SW 1271 (cell line): Measurements from ENCODE around the gene SLC35F2.
"Not testable (repeated sequence)": the region's sequence is repeated elsewhere in the genome, so short reads cannot be mapped to it uniquely, and the experiment has no call there.

Source experiments
- DNase-seq, 2 experiments: peaks; one replicate each; lab custom pipeline; 2025; lab: John Stamatoyannopoulos, UW

Gene SLC35F2

GRCh38 chr11:107842412-107843100 lies 16.0 kb downstream of the SLC35F2 start:
- no peak for DNase-seq

- peak in 1 of 2 experiments; percentile 75 for DNase-seq
Observed at GRCh38 chr11:107840129-107840484, 18.5 kb downstream of the SLC35F2 start.

GRCh38 chr11:107836851-107837250 lies 21.7 kb downstream of the SLC35F2 start:
- DNase-seq, result no peak

- DNase-seq, result no peak
Observed at GRCh38 chr11:107834995-107835394, 23.6 kb downstream of the SLC35F2 start.

- not testable (repeated sequence) for DNase-seq
Observed at GRCh38 chr11:107833926-107834325, 24.7 kb downstream of the SLC35F2 start.

GRCh38 chr11:107830915-107831540 lies 27.6 kb downstream of the SLC35F2 start:
- DNase-seq, result peak in 1 of 2 experiments; percentile 37

- no peak for DNase-seq
Observed at GRCh38 chr11:107827041-107827440, 31.5 kb downstream of the SLC35F2 start.

GRCh38 chr11:107825875-107826274 lies 32.7 kb downstream of the SLC35F2 start:
- no peak for DNase-seq

- DNase-seq, result no peak
Observed at GRCh38 chr11:107824668-107825369, 33.8 kb downstream of the SLC35F2 start.

- no peak for DNase-seq
Observed at GRCh38 chr11:107821199-107821927, 37.2 kb downstream of the SLC35F2 start.

- no peak for DNase-seq
Observed at GRCh38 chr11:107819361-107820014, 39.1 kb downstream of the SLC35F2 start.

GRCh38 chr11:107818491-107818890 lies 40.1 kb downstream of the SLC35F2 start:
- DNase-seq, result no peak

- DNase-seq, result no peak
Observed at GRCh38 chr11:107816028-107816427, 42.6 kb downstream of the SLC35F2 start.

GRCh38 chr11:107810875-107811274 lies 47.7 kb downstream of the SLC35F2 start:
- DNase-seq, result no peak

GRCh38 chr11:107808521-107808920 lies 50.1 kb downstream of the SLC35F2 start:
- no peak for DNase-seq

- no peak for DNase-seq
Observed at GRCh38 chr11:107804971-107805370, 53.6 kb downstream of the SLC35F2 start.

GRCh38 chr11:107804211-107804610 lies 54.4 kb downstream of the SLC35F2 start:
- DNase-seq, result no peak

GRCh38 chr11:107801641-107802040 lies 56.9 kb downstream of the SLC35F2 start:
- no peak for DNase-seq

- peak; percentile 67 to 95 for DNase-seq
Observed at GRCh38 chr11:107799218-107799859, 59.2 kb downstream of the SLC35F2 start.

GRCh38 chr11:107792049-107792443 lies 66.5 kb downstream of the SLC35F2 start:
- no peak for DNase-seq

- no peak for DNase-seq
Observed at GRCh38 chr11:107791343-107792048, 67.1 kb downstream of the SLC35F2 start.
